CD4-positive, alpha-beta T cell treated with Interleukin-15 for 1 hour (primary cell): Measurements from ENCODE around the gene HECTD4.
A peak's percentile ranks its signal among the peaks of the same experiment; 100 is the strongest.

ENCODE experiments used
- DNase-seq: peaks from one replicate; pipeline ENCODE4 v3.0.0-alpha.2; 2020

HECTD4 gene

DNA sequence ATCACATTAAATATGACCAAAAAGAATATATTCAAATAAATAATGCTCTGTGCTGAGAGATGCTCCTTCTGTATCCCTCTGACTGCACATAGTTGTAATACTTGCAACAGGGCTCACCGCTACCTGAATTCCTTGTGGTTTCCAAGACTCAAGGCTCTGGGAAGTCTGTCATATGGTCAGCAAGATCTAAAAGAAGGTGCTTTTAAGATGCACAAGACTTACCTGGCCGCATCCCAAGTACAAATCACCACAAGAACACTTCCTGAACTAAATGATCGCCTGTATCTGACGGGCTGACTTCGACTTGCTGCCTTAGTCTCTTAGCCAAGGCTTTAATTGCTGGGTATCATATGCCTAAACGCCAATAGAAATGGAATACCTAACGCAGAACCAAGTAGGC is 67.2 kb downstream of the HECTD4 start:
- no peak for DNase-seq

DNA sequence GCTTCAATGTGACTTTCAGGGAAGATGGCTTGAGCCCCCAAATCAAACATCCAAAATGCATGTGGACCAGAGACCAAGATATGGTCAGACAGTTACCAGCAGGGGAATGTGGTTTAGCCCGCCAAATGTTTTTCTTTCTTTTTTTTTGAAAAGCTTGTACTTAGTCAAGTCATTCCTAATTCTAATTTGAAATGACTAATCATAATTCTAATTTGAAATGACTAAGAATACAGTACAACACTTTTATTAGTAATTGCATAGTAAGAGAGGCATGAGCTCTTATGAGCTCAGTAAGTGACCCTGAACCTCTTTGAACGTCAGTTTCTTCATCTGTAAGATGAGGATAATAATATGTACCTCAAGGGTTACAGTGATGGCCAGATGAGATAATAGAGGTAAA is 72.4 kb downstream of the HECTD4 start:
- no peak for DNase-seq

DNA sequence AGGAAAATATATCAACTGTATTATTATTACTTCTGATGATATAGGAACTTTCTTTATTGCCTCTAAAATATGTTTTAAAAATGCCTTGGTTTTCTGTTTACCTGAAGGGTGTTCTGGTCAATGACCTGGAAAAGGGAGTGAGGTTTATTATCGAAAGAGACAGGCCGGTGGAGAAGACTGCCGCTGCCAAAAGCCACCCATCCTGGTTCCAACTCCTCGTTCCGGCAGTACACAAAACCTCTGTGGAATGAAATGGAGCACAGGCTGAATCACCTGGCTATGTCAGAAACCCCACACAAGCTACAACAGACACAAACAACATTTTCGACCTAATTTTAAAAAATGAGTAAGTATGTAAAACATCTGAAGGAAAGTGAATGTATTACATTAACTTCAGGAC is 73.6 kb downstream of the HECTD4 start:
- no peak for DNase-seq

DNA sequence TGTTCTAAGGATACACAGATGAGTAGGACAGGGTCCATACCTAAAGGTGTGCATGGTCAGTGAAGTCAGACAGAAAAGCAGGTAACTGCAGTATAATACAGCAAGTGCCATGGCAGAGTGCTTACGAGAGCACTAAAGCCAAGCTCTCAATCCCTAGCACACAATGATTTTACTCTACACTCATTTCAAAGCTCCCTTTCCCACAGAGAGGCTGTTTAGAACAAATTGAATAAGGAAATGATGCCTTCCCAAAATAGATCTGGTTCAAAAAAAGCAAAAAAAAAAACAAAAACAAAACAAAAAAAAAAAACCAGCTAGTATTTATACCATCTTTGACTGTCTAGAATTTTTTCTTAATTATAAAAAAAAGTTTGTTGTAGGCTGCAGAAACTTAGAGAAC is 74.1 kb downstream of the HECTD4 start:
- DNase-seq: no peak

DNA sequence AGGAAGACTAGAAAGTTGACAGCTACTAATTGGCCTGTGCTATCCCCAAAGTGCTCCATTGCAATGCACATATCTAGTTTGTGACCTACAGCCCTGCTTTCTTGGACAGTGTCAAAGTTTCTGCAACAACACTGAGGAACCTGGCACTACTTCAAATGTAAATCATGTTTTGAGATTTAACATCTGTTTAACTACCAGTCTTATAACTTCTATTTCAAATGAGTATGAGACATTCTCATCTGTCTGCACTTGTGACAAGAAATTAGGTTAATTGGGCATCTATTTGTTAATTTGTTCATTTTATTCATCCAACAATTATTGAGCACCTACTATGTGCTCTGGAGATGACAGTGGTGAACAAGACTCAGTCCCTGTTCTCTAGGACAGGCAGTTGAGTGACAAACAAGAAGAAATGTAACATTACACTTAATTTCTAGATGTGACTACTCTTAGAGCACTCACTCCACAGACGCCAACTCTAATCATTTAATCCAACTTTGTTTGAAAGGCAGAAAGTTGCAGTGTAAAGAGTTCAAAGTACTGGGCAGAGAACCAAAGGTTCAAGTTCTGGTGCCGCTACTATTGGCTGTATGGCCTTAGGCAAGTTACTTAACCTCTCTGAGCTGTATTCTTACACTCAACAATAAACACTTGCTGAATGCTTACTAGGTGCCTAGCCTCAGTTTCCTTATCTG is 74.8 kb downstream of the HECTD4 start:
- no peak for DNase-seq

DNA sequence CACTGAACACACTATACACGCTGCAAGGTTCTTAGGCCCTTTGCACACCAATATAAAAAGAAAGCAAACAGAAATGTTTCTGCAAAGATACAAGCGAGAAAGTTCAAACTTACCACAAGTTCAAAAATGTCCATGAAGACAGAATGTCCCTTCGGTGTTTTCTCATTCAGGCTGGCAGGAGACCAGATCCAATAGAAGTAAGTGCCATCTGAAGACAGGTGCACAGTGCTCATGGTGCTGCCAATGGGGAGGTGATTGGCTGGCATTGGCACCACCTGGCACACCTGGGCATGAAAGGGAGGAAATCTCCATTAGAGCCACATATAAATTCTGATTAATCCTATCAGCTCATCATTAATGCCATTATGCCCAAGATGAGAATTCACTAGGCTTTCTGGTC is 76.3 kb downstream of the HECTD4 start:
- no peak for DNase-seq

DNA sequence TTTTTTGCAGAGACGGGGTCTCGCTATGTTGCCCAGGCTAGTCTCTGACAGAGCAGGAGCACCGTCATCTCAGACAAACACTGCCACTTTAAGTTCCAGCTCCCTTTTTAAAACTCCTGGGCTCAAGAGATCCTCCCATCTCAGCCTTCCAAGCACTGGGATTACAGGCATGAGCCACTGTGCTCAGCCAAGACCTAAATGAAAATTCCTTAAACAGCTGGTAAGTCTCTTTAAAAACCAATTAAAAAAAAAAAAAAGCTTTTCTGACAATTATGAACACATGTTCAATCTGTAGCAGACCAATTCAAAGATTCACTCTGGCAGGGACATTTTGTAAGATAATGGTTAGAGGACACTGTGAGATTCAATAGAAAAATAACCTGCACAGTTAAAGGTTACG is 77.8 kb downstream of the HECTD4 start:
- no peak for DNase-seq

DNA sequence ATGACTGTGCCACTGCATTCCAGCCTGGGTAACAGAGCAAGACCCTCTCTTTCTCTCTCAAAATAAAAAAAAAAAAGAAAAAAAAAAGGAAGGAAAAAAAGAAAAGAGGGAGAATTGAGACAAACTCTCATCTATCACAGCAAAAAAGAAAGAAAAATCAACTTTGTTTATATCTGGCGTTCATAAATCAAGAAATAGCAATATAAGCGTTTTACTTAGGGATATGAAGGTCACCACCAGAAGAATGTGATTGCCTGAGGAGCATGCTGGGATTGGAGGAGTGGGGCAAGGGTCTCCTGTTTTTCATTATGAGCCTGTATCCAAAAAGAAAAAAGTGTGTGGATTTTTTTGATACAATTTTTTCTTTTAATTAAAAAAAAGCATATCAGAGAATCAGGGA is 78.4 kb downstream of the HECTD4 start:
- DNase-seq: no peak

DNA sequence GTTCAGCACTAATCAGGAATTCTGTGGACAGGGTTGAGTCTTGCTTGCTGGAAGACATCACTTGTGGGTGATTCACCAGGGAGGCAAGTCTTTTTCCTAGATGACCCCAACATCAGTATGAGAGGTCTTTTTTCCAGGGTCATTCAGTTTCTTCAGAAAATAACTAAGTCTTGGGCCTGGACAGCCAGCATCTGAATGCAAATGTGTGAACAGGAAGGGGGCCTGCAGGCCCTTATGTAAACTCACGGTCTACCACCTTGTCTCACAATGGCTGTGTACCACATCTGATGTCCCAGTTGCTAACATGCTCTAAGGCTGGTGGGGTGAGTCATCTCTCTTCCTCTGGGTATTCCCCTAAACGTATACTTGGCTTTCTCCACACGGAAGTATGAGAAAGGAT is 79.2 kb downstream of the HECTD4 start:
- DNase-seq: peak; percentile 24

DNA sequence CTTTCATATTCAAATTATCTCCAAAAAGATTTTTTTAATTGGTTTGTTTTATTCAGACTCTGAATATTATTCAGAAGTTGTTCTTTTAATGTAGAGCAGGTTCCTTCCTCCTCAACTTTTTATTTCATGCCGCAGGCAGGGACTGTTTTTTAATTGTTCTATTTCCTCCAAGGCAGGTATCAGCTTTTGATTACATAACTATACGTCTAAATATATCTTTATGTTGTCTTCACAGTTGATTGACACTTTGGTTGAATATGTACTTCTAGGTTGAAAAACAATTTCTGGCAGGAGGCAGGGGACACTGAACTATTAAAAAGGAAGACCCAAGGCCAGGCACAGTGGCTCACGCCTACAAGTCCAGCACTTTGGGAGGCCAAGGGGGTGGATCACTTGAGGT is 82.5 kb downstream of the HECTD4 start:
- no peak for DNase-seq

DNA sequence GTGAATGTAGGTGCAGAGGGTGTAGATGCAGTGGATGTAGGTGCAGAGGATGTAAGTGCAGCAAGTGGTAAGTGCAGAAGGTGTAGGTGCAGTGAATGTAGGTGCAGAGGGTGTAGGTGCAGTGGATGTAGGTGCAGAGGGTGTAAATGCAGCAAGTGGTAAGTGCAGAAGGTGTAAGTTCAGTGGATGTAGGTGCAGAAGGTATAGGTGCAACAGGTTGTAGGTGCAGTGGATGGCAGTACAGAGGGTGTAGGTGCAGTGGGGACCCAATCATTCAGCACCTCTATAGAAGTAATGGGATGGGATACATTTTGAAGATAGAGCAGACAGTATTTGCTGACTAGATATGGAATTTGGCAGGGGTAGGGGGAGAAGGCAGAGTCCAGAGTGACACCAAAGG is 85.0 kb downstream of the HECTD4 start:
- DNase-seq: no peak

DNA sequence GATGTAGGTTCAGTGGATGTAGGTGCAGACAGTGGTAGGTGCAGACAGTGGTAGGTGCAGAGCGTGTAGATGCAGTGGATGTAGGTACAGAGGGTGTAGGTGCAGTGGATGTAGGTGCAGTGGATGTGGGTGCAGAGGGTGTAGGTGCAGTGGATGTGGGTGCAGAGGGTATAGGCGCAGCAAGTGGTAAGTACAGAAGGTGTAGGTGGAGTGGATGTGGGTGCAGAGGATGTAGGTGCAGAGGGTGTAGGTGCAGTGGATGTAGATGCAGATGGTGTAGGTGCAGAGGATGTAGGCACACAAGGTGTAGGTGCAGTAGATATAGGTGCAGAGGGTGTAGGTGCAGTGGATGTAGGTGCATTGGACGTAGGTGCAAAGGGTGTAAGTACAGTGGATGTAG is 86.0 kb downstream of the HECTD4 start:
- no peak for DNase-seq

DNA sequence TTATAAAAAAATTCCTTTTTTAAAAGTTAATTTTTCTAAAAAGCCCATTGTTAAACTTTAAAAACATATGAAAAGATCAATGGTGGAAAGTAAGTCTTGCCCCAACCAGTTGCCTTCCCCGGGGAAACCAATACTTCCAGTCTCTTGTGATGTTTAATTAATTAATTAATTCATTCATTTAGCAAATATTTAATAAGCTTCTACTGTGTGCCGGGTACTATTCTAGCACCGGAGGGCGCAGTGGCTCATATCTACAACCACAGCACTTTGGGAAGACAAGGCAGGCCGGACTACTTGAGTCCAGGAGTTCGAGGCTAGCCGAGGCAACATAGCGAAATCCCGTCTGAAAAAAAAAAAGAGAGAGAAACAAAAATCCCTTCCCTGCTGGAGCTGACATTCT is 87.4 kb downstream of the HECTD4 start:
- DNase-seq: no peak

DNA sequence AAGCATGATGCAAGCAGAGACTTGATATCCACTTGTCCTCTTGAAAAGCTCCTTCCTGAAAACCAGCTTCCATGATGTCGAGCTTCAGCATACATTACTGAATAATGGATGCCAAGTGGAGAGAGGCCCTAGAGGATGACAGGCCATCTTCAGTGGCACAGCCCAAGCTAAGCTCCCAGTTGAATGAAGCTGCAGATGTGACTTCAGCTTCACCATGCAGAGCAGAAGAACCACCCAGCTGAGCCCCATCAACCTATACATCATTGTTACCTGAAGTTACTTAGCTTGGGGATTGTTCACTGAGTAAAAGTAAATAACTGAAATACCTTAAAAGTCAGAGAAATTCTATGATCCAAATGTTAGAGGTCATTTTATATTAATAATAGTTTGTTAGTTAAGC is 93.6 kb downstream of the HECTD4 start:
- DNase-seq: no peak

DNA sequence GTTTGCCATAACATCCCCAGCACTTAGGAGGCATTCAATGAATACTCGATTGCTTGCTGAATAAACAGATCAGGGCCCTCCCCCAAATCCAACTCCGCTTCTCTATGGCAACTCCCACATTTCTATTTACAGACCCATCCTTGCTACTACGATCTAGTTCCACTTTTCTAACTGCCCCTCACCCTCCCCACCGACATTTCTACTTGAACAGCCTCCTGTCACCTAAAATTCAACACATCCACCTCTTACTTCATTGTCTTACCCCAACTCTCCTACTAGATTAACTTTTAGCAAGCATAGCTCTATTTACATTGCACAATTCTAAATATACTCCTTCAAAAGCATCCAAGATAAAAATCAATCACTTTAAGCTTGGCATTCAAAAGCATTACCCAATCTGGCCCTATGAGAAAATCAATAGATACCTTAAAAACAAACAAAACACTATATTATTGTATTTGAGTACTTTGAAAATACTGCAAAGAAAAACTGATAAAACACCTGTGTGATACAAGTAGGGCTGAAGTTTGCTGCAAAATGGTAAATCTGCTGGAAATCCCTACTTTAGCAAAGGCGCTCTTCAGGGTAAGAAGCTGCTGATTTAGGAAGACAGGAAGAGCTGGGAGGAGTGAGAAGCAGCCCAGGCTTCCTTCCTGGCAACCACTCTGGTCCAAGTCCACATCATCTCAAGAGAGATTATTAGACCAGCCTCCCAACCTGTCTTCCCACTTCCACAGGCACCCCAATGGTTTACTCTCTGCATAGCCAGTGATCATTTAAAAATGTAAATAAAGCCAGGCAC is 96.4 kb downstream of the HECTD4 start:
- DNase-seq: no peak

DNA sequence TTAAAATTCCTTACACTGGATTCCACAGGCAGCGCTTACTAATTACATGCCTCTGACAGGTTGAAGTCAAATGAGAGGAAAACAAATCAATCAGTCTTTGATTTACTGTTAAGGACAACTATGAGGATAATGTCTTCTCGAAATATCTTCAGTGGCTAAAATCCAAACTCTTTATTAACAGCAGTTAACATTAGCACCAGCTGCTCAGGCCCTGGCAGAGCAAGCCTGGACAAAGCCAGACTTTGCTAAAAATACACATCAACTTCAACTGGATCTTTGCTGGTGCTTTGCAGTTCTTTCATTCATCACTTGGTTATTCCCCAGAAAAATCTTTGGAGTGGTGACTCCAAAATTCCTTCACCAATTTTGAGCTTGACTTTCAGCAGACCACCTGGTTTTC is 98.7 kb downstream of the HECTD4 start:
- no peak for DNase-seq

DNA sequence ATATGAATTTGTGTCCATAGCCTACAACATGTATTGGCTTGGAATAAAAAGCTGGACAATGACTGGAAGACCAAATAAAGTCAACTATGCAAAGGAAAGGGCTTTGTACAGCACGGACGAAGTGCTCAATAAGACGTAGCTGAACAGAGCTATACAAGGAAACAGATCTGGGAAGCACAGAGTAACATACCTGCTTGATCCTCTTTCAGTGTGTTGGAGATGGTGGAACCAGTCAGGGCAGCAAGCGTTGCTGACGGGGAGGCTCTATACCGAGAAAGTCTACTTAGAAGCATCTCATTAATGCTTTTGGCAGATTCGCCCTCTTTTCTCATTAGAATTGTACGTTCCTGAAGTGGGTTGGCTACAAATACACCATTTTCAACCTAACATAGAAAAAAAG is 99.3 kb downstream of the HECTD4 start:
- DNase-seq: no peak

DNA sequence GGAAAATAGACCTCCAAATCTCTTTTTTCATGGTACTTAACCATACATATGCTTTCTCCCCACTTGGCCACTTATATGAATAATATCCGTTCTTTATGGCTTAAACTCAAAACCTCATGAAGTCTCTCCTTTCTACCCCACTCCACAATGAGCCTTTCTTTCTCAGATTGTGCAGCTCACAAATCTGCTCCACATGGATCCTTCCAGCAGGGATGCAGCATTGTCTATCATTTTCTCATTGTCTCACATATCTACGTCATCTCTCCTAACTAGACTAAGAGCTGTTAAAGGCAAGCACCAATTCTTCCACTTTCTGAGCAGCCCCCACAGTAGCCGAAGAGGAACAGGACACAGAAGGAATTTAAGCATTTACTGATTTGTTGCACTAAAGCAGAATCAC is 106.4 kb downstream of the HECTD4 start:
- DNase-seq: no peak

DNA sequence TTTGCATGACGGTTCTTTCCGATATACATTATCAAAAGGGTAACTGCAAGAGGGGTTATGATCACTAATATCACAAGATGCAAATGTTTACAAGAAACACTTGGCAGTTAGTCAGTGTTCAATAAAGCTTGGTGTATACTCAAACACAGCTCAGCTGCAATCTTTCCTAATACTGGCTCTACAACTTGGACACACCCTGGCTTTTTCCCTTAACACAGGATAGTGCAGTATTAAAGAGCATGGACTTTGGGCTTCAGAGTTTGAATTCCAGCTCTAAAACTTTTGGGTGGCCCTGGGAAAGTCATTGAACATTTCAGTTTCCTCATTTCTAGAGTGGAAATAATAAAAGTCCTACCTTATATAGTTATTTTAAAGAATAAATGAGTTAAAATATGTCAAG is 107.0 kb downstream of the HECTD4 start:
- no peak for DNase-seq

DNA sequence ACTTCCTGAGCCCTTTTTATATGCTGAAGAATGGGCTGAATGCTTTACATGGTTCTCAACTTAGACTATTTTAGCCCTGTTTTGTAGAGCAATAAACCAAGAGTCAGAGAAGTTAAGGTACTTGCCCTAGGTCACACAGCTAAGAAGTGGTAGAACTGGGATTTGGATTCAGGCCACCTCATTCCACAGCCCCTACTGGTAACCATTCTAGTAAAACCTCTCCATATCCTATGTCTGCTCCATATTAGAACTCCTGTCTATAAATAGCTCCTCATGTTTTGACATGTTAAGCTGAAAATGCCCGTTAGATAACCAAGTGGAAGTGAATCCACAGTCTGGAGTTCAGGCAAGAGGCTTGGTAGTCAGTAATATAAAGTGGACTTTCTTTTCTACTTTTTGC is 111.6 kb downstream of the HECTD4 start:
- DNase-seq: no peak

DNA sequence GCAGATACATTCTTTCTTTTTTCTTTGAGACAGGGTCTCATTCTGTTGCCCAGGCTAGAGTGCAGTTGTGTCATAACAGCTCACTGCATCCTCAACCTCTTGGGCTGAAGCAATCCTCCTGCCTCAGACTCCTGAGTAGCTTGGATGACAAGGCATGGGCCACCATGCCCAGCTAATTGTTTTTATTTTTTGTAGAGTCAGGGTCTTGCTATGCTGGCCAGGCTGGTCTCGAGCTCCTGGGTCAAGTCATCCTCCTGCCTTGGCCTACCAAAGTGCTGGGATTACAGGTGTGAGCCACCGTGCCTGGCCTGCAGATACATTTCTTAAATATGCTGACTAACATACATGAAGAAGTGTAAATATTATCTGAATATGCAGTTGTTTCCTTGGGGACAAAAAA is 115.8 kb downstream of the HECTD4 start:
- DNase-seq: no peak

DNA sequence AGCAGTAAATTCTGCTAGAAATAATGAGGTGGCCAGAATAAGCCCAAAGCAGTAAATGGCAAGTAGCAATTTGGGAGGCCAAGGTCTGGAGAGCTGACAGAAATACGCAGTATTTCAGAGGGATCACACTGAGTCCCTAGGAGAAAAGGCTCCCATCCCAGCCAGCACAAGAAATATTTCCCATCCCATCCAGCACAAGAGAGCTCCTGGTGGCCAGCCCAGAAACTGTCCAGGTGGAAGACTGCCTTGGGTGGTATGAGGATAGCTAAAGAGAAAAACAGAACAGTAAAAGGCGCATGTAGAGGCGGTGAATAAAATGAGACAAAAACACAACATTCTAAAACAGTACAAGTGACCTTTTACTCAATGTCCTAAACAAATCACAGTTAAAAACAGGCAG is 120.7 kb downstream of the HECTD4 start:
- no peak for DNase-seq

DNA sequence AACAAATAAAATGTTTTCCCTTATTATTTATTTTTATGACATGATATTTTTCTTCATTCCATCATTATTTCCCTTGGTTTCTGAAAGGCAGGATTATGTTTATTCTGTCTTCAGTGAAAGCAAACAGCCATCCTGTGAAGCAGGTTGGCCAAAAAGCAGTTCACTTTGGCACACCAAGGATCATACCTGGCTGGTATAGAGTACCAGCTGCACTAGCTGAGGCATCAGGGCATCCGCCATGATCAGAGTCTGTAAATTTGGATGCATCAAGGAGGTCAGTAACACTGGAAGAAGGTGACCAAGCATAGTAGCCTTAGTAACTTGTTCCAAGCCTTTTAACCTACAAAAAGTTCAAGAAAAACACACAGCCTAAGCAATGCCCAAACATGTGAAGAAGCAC is 123.3 kb downstream of the HECTD4 start:
- no peak for DNase-seq

DNA sequence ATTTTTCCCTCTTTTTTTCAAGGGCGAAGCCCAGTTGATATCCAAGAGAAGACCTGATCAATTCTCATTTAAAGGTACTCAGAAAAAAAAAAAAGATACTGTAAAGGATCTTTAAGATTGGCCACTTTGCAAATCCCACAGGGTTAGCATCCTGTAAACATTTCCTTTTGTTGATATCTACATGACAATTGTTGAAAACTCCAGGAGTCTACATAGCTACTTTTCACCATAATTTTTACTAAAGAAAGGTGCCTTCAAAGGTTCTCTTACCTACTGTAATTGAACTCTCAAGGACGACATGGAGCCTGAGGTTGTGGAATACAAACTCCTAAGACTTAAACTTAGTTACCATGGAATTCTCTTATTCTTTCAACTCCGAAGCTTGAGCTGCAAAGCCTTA is 125.5 kb downstream of the HECTD4 start:
- DNase-seq: no peak

DNA sequence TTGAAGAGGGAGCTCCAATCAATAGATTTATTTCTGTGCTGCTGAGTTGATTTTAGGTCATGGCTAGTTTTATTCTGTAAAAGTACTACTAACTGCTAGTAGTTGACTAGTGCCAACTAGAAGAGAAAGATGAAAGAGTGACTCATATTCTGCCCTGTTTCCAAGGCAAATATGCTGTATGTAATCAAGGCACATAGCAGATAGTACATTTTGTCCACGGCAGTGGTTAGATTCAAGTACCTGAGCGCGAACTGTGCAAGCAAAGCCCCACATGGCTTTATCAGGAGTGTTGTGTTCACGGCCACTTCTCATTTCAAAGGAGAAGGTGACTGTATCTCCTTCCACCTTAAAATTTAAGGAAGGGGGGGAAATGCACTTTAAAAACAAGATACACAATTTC is 130.0 kb downstream of the HECTD4 start:
- DNase-seq: no peak
